Stimulated activated CD8-positive, alpha-beta memory T cell treated with anti-CD3 and anti-CD28 coated beads, Interleukin-12 subunit alpha, Interleukin-12 subunit beta, amount 100 ng/mL, for 24 hours (primary cell): Measurements from ENCODE around the gene TLK2.
"Not testable (repeated sequence)": the region's sequence is repeated elsewhere in the genome, so short reads cannot be mapped to it uniquely, and the experiment has no call there.

Experiments
- DNase-seq: peaks from one replicate; pipeline ENCODE4 v3.0.0-alpha.2; 2020; ENCODE audit errors: extremely low read depth

Gene TLK2

DNA sequence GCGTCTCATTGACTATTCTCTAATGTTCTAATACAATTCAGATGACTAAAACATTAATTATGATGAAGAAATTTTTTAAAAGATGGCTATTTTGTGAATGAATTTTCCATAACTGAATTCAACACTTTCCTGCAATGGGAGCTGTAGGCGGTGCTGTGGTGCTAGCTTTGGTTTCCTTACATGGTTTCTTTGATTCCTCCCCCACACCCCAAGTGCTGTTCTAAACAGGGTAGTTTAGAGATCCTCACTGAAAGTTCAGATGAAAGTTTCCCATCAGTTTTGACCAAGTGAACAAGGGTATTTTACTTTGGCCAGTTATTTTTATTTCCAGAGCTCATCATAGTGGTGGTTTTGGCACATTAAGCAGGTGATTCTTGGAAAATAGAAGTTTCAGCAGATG lies 122.8 kb downstream of the TLK2 start:
- no peak for DNase-seq

DNA sequence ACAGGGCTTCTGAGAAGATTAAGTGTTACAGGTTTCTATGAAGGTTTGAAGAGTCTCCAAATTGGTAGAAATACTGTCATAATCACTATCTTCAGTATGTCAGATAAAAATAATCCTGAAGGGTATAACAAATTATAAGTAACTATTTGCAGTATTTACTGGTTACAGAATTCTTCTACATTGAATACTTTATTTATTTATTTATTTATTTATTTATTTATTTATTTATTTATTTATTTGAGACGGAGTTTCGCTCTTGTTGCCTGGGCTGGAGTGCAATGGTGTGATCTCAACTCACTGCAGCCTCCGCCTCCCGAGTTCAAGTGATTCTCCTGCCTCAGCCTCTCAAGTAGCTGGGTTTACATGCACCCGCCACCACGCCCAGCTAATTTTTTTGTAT lies 125.2 kb downstream of the TLK2 start:
- not testable (repeated sequence) for DNase-seq

DNA sequence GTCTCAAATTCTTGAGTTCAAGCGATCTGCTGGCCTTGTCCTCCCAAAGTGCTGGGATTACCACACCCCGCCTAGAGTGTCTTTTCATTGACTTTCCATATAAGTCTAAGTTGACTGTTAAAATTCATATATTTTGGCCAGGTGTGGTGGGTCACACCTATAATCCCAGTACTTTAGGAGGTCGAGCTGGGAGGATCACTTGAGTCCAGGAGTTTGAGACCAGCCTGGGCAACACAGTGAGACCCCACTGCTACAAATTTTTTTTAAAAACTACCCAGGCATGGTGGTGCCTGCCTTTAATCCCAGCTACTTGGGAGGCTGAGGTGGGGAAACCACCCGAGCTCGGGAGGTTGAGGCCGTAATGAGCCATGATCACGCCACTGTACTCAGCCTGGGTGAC lies 127.0 kb downstream of the TLK2 start:
- DNase-seq: no peak

DNA sequence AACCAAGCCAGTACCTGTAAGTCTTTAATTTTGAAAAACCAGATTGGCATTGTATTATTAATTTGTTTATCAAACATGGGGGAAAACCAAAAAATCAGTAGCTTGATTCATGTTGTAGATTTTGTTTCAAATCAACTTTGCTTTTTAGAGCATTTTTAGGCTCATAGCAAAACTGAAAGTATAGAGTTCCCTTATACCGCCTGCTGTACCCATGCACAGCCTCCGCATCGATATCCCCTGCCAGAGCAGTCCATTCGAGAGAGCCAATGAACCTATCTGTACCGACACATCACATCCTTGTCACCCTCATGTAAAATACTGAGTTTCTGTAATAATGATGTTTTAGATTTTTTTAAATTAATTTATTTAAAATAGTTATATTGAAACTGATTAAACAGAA lies 132.7 kb downstream of the TLK2 start:
- no peak for DNase-seq

- no peak for DNase-seq
Measured at GRCh38 chr17:62611728-62612127, 133.1 kb downstream of the TLK2 start.

- not testable (repeated sequence) for DNase-seq
Measured at GRCh38 chr17:62612289-62612688, 133.7 kb downstream of the TLK2 start.

- DNase-seq: not testable (repeated sequence)
Measured at GRCh38 chr17:62613095-62613494, 134.5 kb downstream of the TLK2 start.

DNA sequence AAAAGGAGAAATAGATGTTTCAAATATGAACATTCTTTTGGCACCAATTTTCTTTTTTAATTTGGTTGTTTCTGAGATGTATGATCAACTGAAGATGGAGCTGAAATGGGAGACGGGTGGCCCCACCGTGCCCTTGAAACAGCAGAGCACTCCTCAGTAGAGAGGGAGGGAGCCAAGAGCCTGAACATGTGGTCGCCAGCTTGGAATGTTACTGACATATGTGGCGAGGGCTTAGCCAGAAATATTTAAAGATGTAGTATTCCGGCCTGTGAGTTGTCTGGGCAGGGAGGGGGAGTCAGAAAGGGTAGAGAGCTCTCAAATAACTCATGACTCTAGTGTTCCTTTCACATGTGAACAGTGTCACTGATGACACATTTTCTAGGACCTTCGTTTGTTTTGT lies 135.5 kb downstream of the TLK2 start:
- DNase-seq: no peak

DNA sequence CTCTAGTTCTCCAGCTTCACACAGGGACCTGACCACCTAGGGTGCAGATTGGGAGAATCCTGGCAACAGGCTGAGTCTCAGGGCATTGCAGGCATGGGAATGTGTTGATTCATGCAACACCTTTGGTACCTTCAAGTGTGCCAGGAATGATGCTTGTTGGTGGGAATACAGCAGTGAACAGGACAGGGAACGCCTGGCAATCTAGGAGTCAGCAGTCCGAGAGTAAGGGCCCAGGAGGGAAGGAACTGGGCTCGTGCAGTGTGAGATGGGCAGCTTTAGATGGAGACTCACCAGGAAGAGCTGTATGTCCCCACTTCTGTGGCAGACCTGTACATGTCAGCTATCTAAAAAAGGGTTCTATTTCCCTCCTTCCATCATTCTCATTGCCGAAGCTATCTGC lies 136.9 kb downstream of the TLK2 start:
- no peak for DNase-seq

DNA sequence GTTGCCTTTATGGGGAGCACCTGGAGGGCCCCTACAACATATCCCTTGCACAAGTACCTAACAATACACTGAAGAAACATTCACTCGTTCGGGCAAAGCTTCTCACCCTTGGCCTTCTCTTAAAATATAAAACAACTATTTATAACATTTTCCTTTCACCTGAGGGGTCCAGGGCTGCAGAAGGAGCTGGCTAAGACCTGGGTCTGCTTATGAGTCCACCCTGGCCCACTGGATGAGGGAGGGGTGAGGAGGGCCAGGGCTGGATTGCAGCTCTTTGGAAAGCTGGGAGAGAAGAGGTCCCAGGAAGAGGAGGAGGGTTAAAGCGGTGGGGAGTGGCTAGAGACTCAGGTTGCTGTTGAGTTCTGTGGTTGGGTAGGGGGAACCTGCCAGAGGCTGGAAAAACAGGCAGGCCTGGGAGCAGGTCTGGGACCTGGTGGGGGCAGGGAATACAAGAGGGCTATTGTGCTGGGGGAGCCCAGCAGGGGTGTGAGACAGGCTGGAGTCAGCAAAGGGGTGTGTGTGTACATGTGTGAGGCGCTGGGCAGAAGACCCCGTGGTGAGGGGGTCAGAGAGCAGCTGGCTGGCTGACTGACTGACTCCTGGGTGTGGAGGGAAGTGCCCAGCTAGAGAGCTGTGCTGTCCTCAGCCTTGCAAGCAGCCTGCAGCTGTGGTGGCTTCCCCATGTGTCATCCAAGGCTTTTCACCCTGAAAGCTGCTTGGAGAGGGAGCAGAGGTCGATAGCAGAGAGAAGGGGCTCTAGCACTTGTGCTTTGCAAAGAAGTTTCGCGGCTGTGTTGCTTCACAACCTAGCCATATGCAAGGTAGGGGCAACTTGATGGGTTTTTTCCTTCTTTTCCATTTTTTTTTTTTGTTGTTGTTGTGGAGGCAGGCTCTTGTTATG lies 138.6 kb downstream of the TLK2 start:
- no peak for DNase-seq

DNA sequence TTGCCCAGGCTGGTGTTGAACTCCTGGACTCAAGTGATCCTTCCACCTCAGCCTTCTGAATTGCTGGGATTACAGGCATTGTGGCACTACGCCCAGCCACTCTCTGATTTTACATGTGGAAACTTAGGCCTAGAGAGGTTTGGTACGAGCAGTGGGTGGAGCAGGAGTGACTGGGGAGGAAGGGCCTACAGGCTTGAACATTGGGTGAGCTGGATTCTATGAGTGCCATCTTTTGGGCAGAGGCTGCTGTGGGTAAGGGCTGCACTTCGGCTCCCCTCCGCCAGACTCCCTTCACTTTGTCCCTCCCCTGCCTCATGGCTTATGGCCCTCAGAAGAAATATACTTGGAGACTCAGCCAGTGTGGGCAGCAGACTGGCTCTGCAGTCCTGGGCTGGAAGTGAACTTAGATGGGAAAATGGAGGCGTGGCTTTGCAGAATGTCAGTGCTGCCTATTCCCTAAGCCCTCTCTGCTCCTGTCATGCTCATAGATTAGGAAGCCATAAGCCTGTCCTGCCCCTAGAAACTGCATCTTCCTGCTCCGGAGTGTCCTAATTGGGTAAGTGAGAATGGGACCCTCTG lies 139.4 kb downstream of the TLK2 start:
- no peak for DNase-seq

DNA sequence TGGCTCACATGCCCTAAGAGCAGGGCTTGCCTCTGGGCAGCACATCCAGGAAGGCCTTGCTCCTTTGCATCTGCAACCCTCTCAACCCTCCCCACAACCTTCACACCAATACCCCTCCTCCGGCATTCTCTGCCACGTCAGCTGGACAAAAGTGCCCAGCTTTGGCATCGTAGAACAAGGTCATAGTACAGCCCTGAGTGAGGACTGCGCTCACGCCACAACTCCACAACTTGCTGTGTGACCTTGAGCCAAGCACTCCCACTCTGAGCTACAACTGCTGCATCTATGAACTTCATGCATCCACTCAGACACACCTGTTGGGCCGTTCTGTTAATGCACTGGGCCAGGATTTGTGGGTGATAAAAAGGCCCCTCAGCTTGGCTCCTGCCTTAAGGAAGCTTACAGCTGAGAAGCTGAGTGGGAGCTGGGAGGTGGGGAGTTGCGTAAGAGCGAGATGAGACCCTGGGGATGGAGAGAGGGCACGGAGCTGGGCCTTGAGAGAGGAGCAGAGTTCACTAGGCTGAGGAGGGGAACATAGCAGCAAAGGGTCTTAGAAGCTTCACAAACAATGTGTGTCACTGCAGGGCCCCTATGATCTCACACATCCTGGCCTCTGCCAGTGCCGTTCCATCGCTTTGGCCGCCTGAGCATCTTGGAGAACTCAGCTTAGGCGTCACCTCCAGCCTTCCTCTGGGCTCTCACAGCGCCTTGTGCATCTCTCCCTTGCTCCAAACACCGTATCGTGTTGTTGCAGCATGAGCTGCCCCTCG lies 140.2 kb downstream of the TLK2 start:
- DNase-seq: no peak

- no peak for DNase-seq
Measured at GRCh38 chr17:62619417-62620155, 141.0 kb downstream of the TLK2 start.

DNA sequence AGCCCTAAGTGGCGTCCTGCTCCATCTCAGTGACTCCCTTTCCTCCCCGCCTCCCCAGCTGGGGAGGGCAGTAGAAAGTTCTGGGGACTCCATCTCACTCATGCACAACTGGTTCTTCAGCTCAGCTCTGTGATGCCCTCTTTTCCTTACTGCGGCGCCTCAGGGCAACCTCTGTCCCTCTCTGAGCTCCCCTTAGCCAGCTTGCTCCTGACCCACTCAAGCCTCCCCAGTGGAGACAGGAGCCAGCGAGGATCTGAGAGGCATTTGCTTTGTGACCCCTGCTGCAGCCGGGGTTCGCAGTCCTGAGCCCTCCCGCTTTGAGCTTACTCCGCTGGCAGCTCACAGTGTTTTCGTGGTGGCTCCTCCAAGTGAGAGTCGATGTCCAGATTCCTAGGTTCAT lies 142.6 kb downstream of the TLK2 start:
- no peak for DNase-seq

DNA sequence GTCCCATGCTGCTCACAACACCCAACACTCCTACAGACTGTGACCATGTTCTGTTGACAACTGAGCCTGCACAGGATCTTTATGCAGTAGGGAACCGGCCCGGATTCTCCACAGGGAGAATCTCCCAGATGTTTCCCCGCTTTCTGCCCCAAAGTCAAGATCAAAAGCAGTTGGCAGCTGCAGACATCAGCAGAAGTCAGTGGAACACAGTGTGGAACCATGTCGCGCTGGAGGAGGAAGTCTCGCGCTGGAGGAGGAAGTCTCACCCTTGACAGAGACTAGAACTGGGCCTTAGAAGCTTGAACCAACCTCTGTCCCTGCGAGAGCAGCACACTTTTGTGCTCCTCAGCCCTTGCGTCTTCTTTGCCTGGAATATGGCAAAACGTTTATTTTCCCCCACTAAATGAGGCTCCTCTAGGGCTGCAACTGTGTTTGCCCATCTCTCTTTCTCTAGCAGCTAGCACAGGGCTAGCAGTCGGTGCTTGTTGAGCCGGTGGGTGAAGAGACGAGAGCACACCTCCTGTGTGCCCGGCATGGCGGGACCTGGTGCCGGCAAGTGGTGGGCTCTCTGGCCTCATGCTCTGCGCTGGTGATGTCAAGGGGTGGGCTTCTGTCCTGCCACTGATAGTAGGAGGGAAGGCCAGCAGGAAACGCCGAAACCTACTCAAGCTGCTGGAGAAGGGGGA lies 146.7 kb downstream of the TLK2 start:
- no peak for DNase-seq

- no peak for DNase-seq
Measured at GRCh38 chr17:62625870-62626200, 147.2 kb downstream of the TLK2 start.

- DNase-seq: no peak
Measured at GRCh38 chr17:62626719-62627218, 148.1 kb downstream of the TLK2 start.

- no peak for DNase-seq
Measured at GRCh38 chr17:62627219-62627903, 148.7 kb downstream of the TLK2 start, which contains the start of gene MRC2. Gene MRC2, plus strand, starts transcription at chr17:62627670. Its CDS starts 133 bp downstream, at chr17:62627803.

DNA sequence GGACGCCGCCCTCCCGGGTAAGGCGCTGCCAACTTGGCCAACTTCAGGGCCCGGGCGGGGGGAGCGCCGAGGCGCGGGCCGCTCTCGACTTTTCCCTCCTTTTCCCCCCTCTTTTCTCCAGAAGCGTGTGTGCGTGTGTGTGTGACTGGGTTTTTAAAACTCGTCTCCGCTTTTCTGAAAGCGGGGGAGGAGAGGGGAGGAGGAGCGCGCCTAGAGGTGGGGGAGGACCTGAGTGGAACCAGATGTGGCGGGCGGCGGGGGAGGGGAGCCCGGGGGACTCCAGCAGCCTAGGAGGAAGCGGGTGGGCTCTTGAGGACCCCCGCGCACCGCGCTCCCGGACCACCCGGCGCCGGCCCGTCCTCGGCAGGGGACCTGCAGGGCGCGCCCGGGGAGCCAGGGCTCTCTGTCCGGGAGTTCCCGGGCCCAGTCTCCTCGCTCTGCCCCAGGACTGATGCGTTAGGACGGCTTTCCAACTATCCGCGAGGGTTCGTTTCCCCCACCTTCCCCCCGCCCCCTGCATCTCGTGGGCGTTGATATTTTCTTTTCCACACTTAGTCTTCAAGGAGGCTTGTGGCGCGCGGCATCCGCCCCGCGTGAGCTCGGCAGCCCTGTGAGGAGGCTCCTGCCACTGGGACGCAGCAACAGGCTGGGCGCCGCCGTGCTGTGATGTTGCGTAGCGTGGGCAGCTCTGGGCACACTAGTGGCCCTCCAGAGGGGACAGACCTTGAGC lies 149.4 kb downstream of the TLK2 start:
- DNase-seq: no peak
